ENCODE results near the gene RAB14.

GRCh38 chr9:121179930-121180681 is 21.6 kb downstream of the RAB14 start:
- TF ChIP-seq GATA2 (IDR thresholded peaks at IDR 0.05; ENCODE audit: low read depth, low read length): no peak
- no peak for TF ChIP-seq GATA3 (IDR thresholded peaks at IDR 0.05; ENCODE audit: low read depth, low read length)

Measured in SH-SY5Y (cell line).